Measurements from ENCODE around the gene TXNRD2.
A peak's percentile ranks its signal among the peaks of the same experiment; 100 is the strongest.

Gene TXNRD2

DNA sequence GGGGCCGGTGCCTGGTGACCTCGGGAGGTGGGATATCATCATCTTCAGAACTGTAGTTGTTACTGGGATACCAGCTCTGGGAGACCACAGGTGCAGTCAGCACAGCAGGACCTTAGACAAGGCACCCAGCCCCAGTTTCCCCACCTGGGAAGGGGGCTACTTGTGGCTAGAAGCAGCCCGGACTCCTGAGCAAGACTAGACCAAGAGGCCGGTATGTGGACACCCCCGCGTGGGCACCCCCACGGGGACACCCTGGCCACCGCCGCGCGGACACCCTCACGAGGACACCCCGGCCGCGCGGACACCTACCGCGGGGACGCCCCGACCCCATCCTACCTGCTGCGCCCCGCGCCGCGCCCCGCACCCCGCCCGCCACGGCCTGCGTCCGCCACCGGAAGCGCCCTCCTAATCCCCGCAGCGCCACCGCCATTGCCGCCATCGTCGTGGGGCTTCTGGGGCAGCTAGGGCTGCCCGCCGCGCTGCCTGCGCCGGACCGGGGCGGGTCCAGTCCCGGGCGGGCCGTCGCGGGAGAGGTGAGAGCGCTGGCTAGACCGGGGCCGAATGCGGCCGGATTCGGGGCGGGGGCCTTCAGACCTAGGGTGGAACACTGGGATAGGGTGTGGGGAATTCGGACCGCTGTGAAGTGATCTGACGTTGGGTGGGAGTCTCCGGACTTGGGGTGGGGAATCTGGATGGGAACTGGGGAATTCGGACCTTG is at the start of gene TXNRD2, which contains the start of gene COMT:
TSS of gene TXNRD2 (minus strand) at position 454 of the 718 bp plus-strand sequence. CDS start at position 439, 15 bp downstream.
TSS of gene COMT (plus strand) at position 408 of the 718 bp plus-strand sequence. CDS start 20,755 bp downstream, outside the sequence.
- DNase-seq, result peak; percentile 72 to 75

DNA sequence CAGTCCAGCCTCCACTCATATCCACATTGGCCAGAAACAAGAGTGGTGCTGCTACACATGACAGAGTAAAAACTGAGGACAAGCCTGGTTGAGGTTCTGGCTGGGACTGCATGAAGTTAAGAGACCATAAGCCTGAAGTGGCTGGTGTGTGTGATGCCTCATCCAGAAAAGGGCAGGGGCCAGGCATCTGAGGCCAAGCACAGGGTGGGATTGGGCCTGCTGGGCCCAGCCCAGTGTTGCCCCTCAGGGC is 49.7 kb upstream of the TXNRD2 start:
- no peak for DNase-seq

DNA sequence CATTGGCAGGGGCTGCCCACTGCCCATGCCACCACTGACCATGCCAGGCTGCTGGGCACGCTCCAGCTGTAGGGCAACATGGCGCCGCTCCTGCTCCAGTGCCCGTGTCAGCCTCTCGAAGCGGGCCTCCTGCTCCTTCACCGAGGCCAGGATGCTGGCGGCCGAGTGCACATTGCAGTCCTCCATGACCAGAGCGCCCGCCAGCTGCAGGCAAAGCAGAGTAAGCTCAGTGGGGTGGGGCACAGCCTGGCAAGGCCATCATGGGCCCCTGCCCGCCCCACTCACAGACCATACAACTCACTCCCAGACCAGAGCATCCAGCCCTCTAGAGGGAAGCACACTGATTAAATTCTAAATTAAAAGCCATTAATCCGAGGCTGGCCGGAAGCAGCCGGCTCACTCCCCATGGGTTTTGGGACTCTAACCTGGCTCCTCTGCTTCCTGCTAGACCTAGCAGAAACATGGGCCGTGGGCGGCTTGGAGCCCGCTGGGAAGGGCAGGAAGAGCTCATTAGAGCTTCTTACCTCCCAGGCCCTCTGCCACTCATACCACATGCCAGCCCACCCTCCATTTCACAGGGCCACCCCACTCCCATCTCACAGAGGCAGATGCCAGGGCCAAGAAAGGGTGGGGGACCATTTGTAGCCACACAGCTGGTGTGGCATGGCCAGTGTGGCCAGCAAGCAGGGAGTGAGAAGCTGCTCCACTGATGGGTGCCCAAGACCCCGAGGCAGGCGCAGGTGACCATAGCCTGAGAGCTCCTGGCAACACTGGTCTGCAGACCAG is 49.2 kb upstream of the TXNRD2 start:
- DNase-seq, result no peak

DNA sequence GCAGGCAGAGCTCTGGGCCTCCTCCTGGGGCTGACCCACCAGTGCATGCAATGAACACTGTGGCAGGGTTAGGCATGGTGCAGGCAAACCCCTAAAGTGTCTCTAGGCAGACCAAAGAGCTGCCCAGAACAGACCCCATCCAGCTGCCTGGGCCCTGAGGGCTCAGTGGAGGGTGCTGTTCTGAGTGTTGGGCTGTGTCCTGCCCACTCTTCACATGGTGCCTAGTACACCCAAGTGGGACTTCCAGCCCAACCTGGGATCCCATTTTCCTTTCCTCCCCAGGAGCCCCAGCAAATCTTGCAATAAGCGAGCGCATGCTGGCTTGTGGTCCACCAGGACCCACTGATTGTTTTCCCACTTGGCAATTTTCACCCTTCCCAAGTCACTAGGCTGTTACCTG is 48.6 kb upstream of the TXNRD2 start:
- DNase-seq, result no peak

DNA sequence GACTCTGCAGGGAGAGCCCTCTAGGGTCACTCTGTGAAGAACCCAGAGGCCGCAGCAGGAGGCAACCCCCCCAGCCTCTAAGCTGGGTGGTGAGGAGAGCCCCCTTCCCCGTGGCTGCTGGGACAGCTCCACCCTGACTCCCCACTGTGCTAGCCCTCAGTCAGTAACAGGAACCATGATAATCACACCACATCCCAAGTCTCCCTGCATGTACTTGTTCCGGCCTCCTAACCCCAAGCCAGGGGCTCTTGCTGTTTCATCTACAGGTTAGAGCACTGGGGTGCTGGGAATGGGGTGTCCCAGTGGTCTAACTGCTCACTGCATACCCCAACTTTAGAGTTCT is 48.1 kb upstream of the TXNRD2 start:
- no peak for DNase-seq

DNA sequence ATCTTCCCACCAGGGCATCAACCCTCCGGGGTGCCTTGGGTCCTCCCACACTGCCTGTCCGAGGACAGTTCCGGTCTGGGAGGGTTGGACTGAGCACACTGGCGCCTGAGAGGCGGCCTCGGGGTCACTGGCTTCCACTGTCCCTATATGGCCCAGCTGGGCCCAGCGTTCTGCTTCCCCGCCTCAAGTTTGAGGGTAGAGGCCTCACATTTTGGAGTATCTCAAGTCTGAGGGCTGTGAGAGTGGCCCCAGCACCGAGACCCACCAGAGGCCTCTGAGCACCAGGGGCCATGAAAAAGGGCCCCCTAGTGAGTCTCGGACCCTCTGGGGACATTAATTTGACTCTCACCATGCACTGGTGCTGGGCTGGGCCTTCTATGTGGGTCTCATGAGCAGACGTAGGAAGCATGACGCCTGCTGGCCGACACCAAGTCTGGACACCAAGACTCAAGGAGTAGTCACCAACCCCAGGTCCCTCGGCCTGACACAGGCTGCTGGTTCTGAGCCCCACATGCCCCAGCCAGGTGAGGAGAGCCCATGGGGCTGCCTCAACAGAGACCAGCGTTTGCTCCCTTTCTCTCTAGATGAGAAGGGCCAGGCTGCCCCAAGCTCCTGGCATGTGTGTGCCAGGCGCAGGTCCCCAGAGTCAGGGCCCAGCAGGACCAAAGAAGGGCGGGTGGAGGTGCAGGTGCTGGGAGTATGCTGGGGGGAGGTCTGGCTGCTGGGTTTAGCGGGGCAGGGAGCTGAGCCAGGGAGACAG is 47.5 kb upstream of the TXNRD2 start:
- DNase-seq, result no peak

DNA sequence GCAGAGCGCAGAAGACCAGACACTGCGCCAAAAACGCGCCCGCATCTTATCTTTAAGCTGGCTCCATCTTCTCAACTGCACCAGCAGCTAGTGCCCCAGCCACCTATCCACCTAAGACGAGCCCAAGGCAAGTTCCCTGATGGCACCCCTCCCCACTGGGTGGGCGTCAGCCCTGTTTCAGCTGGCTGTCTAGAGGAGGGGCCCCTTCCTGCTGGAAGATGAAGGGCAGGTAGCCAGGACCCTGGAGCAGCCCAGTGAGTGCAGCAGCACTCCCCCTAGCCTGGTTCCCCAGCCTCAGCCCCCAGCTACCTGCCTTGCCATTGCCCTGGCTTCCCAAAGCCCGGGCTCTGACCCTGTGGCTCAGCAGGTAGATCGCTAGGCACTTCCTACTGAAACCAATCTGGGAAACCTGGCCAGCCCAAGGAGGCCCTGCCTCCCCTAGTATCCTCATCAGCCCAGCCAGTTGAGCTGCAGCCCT is 46.8 kb upstream of the TXNRD2 start:
- no peak for DNase-seq

DNA sequence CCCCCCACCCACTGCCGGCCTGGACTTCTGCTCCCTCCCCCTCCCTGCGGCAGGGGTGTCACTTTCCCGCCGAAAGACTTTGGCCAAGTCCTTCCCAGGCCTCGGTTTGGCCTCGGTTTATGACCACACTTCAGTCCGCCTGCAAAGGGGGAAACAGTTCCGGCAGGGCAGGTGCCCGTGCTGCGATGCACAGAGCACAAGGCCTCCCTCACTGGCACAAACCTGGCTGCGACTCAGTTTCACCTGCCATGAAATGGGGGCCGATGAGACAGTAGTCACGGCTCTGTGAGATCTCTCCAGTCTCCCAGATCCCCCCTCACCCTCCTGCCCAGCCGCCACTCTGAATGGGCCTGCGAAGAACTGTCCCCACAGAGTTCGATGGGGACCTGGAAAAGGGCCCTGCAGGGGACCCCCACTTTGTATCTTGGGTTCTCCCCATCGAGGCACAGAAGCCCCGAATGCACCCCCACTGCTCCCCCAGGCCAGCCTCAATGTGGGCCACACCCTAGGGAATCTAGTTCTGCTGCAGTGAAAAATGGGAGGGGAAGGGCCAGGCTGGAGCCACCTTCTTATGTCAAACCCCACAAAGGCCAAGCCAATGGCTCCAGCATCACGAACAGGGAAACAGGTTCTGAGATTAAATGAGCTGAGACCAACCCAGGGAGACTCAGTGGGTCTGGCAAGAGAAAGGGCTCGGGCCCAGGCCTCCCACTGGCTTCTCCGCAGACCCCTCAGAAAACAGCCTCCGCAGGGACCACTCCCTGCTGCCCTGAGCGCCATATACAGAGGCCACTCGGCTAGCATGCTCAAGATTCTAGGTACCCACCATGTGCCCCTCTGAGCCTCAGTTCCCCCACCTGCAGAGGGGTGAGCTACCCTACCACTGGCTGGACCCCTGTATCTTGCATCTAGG is 46.0 kb upstream of the TXNRD2 start:
- DNase-seq, result no peak

DNA sequence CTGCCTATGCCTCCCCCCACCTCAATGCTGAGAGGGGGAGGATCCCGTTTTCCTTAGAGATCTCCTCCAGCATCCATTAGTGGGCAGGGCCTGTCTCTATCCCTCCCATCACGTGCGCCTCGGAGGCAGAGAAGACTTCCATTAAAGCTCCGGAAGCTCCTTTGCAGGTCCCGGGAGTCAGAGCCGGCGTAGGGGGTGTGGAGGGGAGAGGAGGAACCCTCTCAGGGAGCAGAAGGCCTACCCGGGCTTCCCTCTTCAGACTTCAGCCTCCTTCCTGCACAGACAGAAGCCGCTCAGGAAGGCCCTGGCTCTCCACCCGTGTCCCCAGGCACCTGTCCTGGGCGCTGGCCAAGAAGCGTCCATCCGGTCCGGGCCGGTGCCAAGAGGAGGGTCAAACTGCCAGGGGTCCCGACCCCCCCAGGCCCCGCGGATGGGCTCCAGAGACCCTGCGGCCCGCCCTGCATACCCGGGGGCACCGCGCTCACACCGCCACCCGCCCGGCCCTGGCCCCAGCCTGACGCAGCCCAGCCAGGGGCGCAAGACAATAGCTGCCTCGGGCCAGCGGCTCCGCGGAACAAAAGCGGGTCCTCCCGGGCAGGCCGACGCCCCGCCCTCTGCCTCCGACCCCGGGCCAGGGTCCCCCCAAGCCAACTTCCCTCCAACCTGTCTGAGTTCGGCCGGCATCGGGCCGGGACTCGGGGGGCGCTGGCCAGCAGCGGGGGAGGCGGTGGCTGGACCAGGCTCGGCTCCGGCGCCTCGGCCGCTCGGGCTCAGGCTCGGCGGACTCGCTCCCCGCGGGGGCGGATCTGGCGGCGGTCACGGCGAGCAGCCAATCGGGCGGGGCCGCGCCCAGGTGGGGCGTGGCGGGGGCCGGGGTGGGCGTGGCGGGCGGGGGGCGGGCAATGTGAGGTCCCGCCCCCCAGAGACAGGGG is 45.1 kb upstream of the TXNRD2 start:
- DNase-seq, result peak; percentile 62 to 65

DNA sequence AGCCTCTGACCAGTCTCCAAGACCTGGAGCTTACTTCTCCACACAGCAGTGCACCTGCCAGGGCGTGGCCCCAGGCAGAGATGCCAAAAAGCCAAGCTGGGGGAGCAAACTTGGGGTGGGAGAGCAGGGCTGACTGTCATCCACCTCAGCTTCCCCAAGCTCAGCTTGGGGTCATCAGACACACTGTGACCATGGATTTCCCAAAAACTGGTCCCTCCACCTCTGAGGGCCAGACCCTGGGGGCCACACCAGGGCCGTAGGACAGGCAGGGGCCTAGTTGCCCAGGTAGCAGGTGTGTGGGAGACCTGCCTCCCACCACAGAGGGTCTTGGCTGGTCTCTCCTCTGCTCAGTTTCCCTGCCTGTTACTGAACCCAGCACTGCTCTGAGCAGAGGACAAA is 44.4 kb upstream of the TXNRD2 start:
- DNase-seq, result no peak

DNA sequence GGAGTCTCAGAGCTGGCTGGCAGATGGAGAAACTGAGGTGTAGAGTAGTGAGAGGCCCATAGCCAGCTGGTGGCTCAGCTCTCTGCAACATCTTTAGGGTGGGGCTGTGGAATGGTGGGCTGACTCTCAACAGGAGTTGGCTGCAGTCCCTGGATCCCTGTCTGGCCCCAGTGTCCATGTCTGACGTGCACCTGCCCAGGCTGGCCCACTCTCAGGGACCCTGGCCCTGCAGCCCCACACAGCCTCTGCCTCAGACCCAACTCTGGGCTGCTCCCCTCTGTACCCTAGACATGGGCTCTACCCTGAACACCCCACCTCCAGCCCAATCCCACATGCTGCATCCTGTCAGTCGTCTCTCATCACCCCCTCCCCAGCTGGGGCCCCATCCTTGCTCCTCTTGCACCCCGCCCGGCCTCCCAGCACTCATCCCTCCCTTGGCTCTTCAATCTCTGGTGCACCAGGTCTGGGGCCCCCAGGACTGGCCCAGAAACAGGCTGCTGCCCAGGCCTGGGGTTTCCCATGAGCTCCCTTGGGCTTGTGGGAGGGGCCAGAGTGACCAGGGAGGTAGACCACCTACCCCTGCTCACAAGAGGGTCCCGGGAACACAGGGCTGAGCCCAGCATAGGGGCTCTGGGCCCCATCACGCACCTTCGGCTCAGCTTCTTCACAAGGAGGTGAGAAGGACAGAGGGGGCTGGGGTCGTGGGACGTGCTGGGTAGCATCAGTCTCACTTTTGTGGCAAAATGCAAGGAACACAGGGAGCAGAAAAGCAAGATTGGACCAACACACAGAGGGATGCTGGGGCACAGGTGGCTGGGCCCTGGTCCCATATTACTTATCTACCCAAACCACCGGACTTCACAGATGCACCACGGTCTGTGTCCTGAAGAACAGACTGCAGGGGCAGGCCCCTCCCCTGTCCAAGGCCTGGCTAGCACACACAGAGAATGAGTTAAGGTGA is 43.5 kb upstream of the TXNRD2 start:
- DNase-seq, result no peak

DNA sequence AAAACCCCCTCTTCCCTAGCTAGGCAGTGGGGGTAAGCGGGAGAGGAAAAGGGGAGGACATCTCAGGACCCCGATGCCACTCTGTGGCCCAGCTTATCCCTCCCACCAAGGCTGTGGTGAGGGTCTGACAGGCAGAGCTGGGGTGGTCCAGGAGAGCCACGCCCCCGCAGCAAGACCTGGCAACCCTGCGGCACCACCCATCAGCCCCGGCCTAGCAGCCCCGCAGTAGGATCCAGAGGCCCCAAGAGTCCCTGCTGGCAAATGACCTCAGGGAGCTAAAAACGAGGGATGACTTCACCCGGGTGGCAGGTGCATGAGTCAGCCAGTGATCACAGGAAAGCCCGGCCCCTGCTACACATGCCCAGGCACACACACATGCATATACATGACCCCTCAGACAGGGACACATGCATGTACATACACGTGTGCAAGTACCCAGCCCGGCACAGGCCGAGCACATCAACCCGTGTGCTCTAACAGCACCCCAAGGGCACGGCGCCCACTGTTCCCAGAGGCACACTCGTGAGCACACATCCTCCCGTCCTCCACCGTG is 42.7 kb upstream of the TXNRD2 start:
- no peak for DNase-seq

DNA sequence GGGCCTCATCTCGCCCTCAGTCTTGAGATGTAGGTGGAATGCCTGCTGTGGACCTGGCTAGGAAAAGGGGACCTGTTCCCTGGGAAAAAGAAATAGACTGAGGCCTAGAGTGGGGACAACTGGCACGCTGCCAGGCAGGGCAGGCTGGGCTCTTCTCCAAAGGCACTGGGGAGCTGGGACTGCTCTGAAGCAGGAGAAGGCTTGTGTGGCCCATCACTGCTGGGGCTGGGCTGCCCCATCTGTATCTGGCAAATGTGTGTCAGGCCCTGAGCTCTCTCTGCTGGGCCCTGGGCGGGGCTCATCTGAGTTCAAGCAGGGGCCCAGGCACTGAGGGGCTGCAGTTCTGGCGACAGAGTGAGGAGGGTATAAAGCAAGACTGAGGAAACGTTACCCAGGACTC is 42.1 kb upstream of the TXNRD2 start:
- no peak for DNase-seq

DNA sequence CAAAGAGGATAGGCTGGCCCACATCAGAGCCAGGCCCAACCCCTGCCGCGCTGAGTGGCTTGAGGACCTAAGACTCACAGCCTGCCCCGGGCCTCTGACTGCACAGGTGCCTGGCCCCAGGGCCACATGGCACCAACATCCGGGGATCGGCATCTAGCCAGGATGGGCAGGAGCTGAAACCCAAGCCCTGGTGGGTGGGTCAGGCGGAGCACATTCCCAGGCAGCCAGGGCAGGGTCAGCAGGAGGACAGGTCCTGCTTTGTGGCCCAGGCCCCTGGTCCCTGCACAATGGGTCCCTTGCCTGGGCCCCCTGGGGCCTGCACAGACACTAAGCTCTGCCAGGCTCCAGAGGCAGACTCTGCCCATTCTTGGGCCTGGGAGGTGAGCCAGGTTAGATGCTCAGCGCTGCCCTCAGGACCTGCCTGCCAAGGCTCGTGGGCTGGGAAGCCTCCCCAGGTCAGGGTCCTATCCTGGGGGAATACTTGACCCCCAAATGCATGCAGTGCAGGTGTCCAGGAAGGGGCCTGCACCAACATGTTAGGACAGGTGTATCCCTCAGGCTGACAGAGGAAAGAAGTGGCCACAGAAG is 41.5 kb upstream of the TXNRD2 start:
- no peak for DNase-seq

DNA sequence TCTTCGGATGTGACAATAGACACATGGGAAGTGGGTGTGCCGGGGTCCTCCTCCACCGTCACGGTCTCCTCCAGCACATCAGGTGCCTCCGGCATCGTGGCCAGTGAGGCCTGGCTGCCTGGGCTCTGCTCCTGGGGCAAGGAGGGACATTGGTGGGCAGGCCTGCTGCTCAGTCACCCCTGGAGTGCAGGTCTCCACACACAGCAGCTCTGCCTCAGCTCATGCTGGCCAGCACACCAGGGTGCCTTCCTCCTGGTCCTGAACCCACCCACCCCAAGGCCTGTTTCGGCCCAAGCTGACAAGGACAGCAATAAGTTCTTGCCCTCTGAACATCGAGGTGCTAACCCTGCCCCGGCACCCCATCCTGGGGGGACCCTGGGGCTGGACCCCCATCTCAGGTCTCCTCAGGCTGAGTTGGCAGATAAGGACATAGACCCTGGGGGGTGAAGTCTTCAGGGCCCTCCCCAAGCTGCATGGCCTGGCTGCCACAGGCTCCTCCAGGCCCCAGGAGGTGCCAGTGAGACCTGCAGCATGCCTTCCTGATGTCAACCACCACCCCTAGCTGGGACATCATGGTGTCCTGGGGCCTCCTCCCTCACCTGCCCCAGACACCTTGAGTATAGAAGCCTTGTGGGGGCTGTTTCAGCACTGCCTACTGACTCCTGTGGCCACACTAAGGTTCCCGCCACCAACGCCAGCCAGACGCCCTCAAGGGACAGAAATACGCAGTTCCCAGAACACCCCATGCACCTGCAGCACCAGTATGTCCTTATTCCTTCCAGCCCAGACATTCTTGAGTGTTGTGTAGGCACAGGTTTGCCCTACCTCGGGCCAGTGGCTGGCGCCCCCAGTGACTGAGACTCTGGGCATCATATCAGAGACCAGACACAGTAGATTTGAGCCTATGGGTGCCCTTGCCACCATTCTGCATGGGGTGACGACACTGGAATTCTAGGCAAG is 40.6 kb upstream of the TXNRD2 start:
- no peak for DNase-seq

DNA sequence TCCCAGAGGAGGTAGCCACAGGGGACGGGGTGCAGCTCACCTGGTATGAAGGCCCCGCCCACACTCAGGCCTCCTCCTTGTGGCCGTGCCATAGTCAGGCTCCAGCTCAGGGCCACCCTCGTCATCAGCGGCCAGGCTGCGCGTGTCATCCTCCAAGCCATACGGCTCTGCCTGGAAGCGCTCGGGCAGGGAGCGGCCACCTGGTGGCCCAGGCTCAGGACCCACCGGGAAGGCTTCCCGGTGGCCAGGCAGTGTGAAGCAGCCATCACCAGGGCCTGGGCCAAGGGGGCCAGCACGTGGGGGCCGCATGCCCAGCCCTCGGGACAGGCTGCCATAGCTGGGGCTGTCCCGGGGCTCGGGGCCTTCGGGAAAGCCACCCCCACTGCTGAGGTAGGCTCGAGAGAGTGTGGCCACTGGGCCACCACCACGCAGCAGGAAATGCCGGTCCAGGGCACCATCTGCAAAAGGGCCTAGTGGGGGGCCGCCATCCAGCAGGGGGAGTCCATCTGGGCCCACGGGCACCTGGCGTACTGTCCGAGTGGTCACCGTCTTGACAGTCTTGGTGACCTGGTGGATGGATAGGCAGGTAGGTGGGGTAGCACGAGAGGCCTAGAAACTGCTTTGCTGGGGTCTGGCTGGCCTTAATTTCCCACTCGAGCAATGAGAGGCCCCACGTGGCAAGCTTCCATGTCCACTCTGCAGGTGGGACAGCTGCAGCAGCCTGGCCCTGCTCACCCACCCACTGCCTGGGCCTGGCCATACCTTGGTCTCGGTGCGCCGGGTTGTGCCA is 39.7 kb upstream of the TXNRD2 start:
- no peak for DNase-seq

DNA sequence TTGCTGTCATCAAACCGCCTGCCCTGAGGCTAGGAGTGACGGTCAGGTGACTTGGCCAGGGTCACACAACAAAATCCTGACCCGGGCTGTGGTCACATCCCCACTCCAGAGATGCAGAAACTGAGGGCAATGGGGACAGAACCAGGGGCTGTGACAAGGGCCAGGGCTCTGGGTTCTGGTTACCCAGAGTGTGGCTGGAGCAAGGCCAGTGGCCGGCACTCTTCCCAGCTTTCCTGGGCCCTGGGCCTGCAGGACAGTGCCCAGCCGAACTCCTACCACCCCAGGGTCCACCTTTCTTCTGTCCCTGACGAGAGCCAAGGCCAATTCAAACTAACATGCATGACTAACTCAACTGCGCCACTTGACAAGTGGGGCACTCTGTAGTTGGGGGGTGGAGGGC is 39.1 kb upstream of the TXNRD2 start:
- DNase-seq, result no peak

All from activated CD4-positive, alpha-beta T cell treated with anti-CD3 and anti-CD28 coated beads, Interleukin-2, amount 50 U/mL, for 48 hours (primary cell).